ENCODE measurements around the gene PACRG. TPM values are rescaled to one million over a fixed set of nuclear protein-coding genes. Genes with fewer than 3 reads are reported as not detected.

The PACRG gene
- total RNA-seq, 1 donor from 2014 or later, result 1.2 TPM

- H3K36me3 Mint-ChIP-seq (ENCODE audit: unreplicated experiment), result peaks cover 3% of the 10 kb centered on the region
- H3K4me1 Mint-ChIP-seq (ENCODE audit: unreplicated experiment), result peaks cover 53% of the 10 kb centered on the region
- DNase-seq (ENCODE audit: extremely low spot score, unreplicated experiment), result no peak
- peak overlapping the region; percentile 87 for H3K27ac Mint-ChIP-seq (ENCODE audit: unreplicated experiment)
- H3K4me3 Mint-ChIP-seq (ENCODE audit: unreplicated experiment), result peak overlapping the region; percentile 36
- no peak for TF ChIP-seq CTCF (IDR thresholded peaks at IDR 0.05)
- no peaks in the 10 kb centered on the region for H3K27me3 Mint-ChIP-seq (ENCODE audit: unreplicated experiment)
- peaks cover 3% of the 10 kb centered on the region for H3K9me3 Mint-ChIP-seq (ENCODE audit: unreplicated experiment)
These were observed 46.3 kb upstream of the PACRG start for GRCh38 chr6:162681447-162681846.

- Mint-ChIP-seq H3K36me3 (ENCODE audit: unreplicated experiment) (peaks cover 5% of the 10 kb centered on the region), H3K27ac (ENCODE audit: unreplicated experiment) (no peak overlapping the region), H3K4me1 (ENCODE audit: unreplicated experiment) (peaks cover 59% of the 10 kb centered on the region), H3K27me3 (ENCODE audit: unreplicated experiment) (no peaks in the 10 kb centered on the region), H3K9me3 (ENCODE audit: unreplicated experiment) (peaks cover 3% of the 10 kb centered on the region), H3K4me3 (ENCODE audit: unreplicated experiment) (no peak overlapping the region)
- TF ChIP-seq CTCF (IDR thresholded peaks at IDR 0.05), result no peak
- no peak for DNase-seq (ENCODE audit: extremely low spot score, unreplicated experiment)
These were observed 44.6 kb upstream of the PACRG start for GRCh38 chr6:162683135-162683534.

GRCh38 chr6:162684052-162684451 is 43.7 kb upstream of the PACRG start:
- H3K9me3 Mint-ChIP-seq (ENCODE audit: unreplicated experiment), result peaks cover 3% of the 10 kb centered on the region
- H3K27me3 Mint-ChIP-seq (ENCODE audit: unreplicated experiment), result no peaks in the 10 kb centered on the region
- H3K4me1 Mint-ChIP-seq (ENCODE audit: unreplicated experiment), result peaks cover 58% of the 10 kb centered on the region
- no peak overlapping the region for H3K4me3 Mint-ChIP-seq (ENCODE audit: unreplicated experiment)
- peaks cover 5% of the 10 kb centered on the region for H3K36me3 Mint-ChIP-seq (ENCODE audit: unreplicated experiment)
- peak overlapping the region; percentile 35 for H3K27ac Mint-ChIP-seq (ENCODE audit: unreplicated experiment)
- TF ChIP-seq CTCF (IDR thresholded peaks at IDR 0.05), result no peak
- DNase-seq (ENCODE audit: extremely low spot score, unreplicated experiment), result no peak

GRCh38 chr6:162684961-162685360 is 42.8 kb upstream of the PACRG start:
- no peak for TF ChIP-seq CTCF (IDR thresholded peaks at IDR 0.05)
- peaks cover 5% of the 10 kb centered on the region for H3K36me3 Mint-ChIP-seq (ENCODE audit: unreplicated experiment)
- H3K4me3 Mint-ChIP-seq (ENCODE audit: unreplicated experiment), result no peak overlapping the region
- H3K4me1 Mint-ChIP-seq (ENCODE audit: unreplicated experiment), result peaks cover 50% of the 10 kb centered on the region
- no peaks in the 10 kb centered on the region for H3K27me3 Mint-ChIP-seq (ENCODE audit: unreplicated experiment)
- H3K27ac Mint-ChIP-seq (ENCODE audit: unreplicated experiment), result no peak overlapping the region
- no peak for DNase-seq (ENCODE audit: extremely low spot score, unreplicated experiment)
- peaks cover 3% of the 10 kb centered on the region for H3K9me3 Mint-ChIP-seq (ENCODE audit: unreplicated experiment)

GRCh38 chr6:162685586-162685985 is 42.2 kb upstream of the PACRG start:
- Mint-ChIP-seq H3K27me3 (ENCODE audit: unreplicated experiment) (no peaks in the 10 kb centered on the region), H3K4me1 (ENCODE audit: unreplicated experiment) (peaks cover 48% of the 10 kb centered on the region), H3K9me3 (ENCODE audit: unreplicated experiment) (peaks cover 3% of the 10 kb centered on the region), H3K27ac (ENCODE audit: unreplicated experiment) (no peak overlapping the region), H3K36me3 (ENCODE audit: unreplicated experiment) (peaks cover 5% of the 10 kb centered on the region), H3K4me3 (ENCODE audit: unreplicated experiment) (no peak overlapping the region)
- no peak for DNase-seq (ENCODE audit: extremely low spot score, unreplicated experiment)
- no peak for TF ChIP-seq CTCF (IDR thresholded peaks at IDR 0.05)

All from osteocyte (in vitro differentiated cells).